ENCODE data around the gene CPED1.
"Not testable (repeated sequence)": the region's sequence is repeated elsewhere in the genome, so short reads cannot be mapped to it uniquely, and the experiment has no call there.

Gene CPED1

GRCh38 chr7:120981117-120981516 is 7.4 kb upstream of the CPED1 start:
- no peak overlapping the region for H3K4me2 ChIP-seq (ENCODE audit: insufficient read depth, low read length, poor library complexity, severe bottlenecking)
- H3K14ac ChIP-seq (ENCODE audit: low read length): no peak overlapping the region
- no CpG with 5 or more reads among the region's 1 CpG for WGBS, 2 donors (ENCODE audit: extremely low coverage in 2 of 2, insufficient read length in 2 of 2, insufficient replicate concordance in 1 of 2)
- no peak for DNase-seq (ENCODE audit: low spot score)
- H3K23ac ChIP-seq (ENCODE audit: low read depth, low read length, poor library complexity): no peak overlapping the region
- H3K4ac ChIP-seq (ENCODE audit: low read length): no peak overlapping the region
- H2AK5ac ChIP-seq (ENCODE audit: low read depth, low read length): no peak overlapping the region
- no peaks in the 10 kb centered on the region for H3K9me3 ChIP-seq (replicated peaks in 1 of 2; ENCODE audit: control insufficient read depth in 2 of 2, insufficient read depth in 1 of 2, low read depth in 1 of 2, low read length in 2 of 2)
- H3K79me1 ChIP-seq (ENCODE audit: low read depth, low read length): no peaks in the 10 kb centered on the region
- H3K18ac ChIP-seq (ENCODE audit: low read length): no peak overlapping the region
- no peaks in the 10 kb centered on the region for H3K4me1 ChIP-seq (ENCODE audit: control insufficient read depth in 2 of 2, insufficient read depth in 1 of 2, low read depth in 1 of 2, low read length in 2 of 2)
- no peak overlapping the region for H3K9ac ChIP-seq (ENCODE audit: low read depth, low read length, poor library complexity)
- no peak overlapping the region for H4K8ac ChIP-seq (ENCODE audit: low read depth, low read length)
- no peak overlapping the region for H2BK15ac ChIP-seq (ENCODE audit: low read length)
- no peak overlapping the region for H3K27ac ChIP-seq (replicated peaks; ENCODE audit: low read length)
- no peak overlapping the region for H2BK12ac ChIP-seq (ENCODE audit: low read length)
- H2BK5ac ChIP-seq (ENCODE audit: low read length): no peak overlapping the region
- H2BK120ac ChIP-seq (ENCODE audit: low read depth, low read length): no peak overlapping the region
- no peak overlapping the region for H2AFZ ChIP-seq (ENCODE audit: low read length)
- H3K36me3 ChIP-seq (replicated peaks in 1 of 2; ENCODE audit: control insufficient read depth in 2 of 2, insufficient read depth in 2 of 2, low read length in 2 of 2): peaks cover 0 to 11% of the 10 kb centered on the region in 2 donors
- H3K4me3 ChIP-seq (ENCODE audit: low read length in 2 of 2): no peak overlapping the region
- H3K27me3 ChIP-seq (ENCODE audit: control insufficient read depth in 3 of 3, insufficient read depth in 3 of 3, low read depth in 1 of 3, low read length in 3 of 3): peaks cover 0 to 3% (median 0%) of the 10 kb centered on the region in 3 experiments
- no peak overlapping the region for H4K91ac ChIP-seq (ENCODE audit: low read depth, low read length, poor library complexity)

GRCh38 chr7:120981888-120982615 is 6.5 kb upstream of the CPED1 start:
- Histone ChIP-seq H3K9ac (ENCODE audit: low read depth, low read length, poor library complexity) (no peak overlapping the region), H2BK5ac (ENCODE audit: low read length) (no peak overlapping the region), H3K27me3 (ENCODE audit: control insufficient read depth in 3 of 3, insufficient read depth in 3 of 3, low read depth in 1 of 3, low read length in 3 of 3) (peaks cover 0 to 3% (median 0%) of the 10 kb centered on the region in 3 experiments), H3K79me1 (ENCODE audit: low read depth, low read length) (no peaks in the 10 kb centered on the region), H3K23ac (ENCODE audit: low read depth, low read length, poor library complexity) (no peak overlapping the region), H2AFZ (ENCODE audit: low read length) (no peak overlapping the region), H4K8ac (ENCODE audit: low read depth, low read length) (no peak overlapping the region), H4K91ac (ENCODE audit: low read depth, low read length, poor library complexity) (no peak overlapping the region), H3K18ac (ENCODE audit: low read length) (no peak overlapping the region), H2BK15ac (ENCODE audit: low read length) (no peak overlapping the region), H3K4me3 (ENCODE audit: low read length in 2 of 2) (no peak overlapping the region), H2AK5ac (ENCODE audit: low read depth, low read length) (no peak overlapping the region), H3K4me2 (ENCODE audit: insufficient read depth, low read length, poor library complexity, severe bottlenecking) (no peak overlapping the region), H3K4me1 (ENCODE audit: control insufficient read depth in 2 of 2, insufficient read depth in 1 of 2, low read depth in 1 of 2, low read length in 2 of 2) (no peaks in the 10 kb centered on the region), H3K27ac (replicated peaks; ENCODE audit: low read length) (no peak overlapping the region), H3K36me3 (replicated peaks in 1 of 2; ENCODE audit: control insufficient read depth in 2 of 2, insufficient read depth in 2 of 2, low read length in 2 of 2) (peaks cover 0 to 1% of the 10 kb centered on the region in 2 donors), H2BK120ac (ENCODE audit: low read depth, low read length) (no peak overlapping the region), H3K4ac (ENCODE audit: low read length) (no peak overlapping the region), H3K9me3 (replicated peaks in 1 of 2; ENCODE audit: control insufficient read depth in 2 of 2, insufficient read depth in 1 of 2, low read depth in 1 of 2, low read length in 2 of 2) (no peaks in the 10 kb centered on the region), H3K14ac (ENCODE audit: low read length) (no peak overlapping the region), H2BK12ac (ENCODE audit: low read length) (no peak overlapping the region)
- DNase-seq (ENCODE audit: low spot score): no peak
- WGBS, 2 donors (ENCODE audit: extremely low coverage in 2 of 2, insufficient read length in 2 of 2, insufficient replicate concordance in 1 of 2): no CpG with 5 or more reads among the region's 4 CpGs

- H3K27me3 ChIP-seq (ENCODE audit: control insufficient read depth in 3 of 3, insufficient read depth in 3 of 3, low read depth in 1 of 3, low read length in 3 of 3); H2AFZ ChIP-seq (ENCODE audit: low read length); H3K18ac ChIP-seq (ENCODE audit: low read length); H2BK12ac ChIP-seq (ENCODE audit: low read length); H3K79me1 ChIP-seq (ENCODE audit: low read depth, low read length); H3K4me1 ChIP-seq (ENCODE audit: control insufficient read depth in 2 of 2, insufficient read depth in 1 of 2, low read depth in 1 of 2, low read length in 2 of 2); H3K14ac ChIP-seq (ENCODE audit: low read length); H2BK5ac ChIP-seq (ENCODE audit: low read length); H3K36me3 ChIP-seq (replicated peaks in 1 of 2; ENCODE audit: control insufficient read depth in 2 of 2, insufficient read depth in 2 of 2, low read length in 2 of 2); H3K23ac ChIP-seq (ENCODE audit: low read depth, low read length, poor library complexity); H3K4ac ChIP-seq (ENCODE audit: low read length); H3K4me3 ChIP-seq (ENCODE audit: low read length in 2 of 2); H3K9me3 ChIP-seq (replicated peaks in 1 of 2; ENCODE audit: control insufficient read depth in 2 of 2, insufficient read depth in 1 of 2, low read depth in 1 of 2, low read length in 2 of 2); H2AK5ac ChIP-seq (ENCODE audit: low read depth, low read length); H3K4me2 ChIP-seq (ENCODE audit: insufficient read depth, low read length, poor library complexity, severe bottlenecking); H2BK120ac ChIP-seq (ENCODE audit: low read depth, low read length); H4K8ac ChIP-seq (ENCODE audit: low read depth, low read length); H2BK15ac ChIP-seq (ENCODE audit: low read length); H3K9ac ChIP-seq (ENCODE audit: low read depth, low read length, poor library complexity); H4K91ac ChIP-seq (ENCODE audit: low read depth, low read length, poor library complexity); DNase-seq (ENCODE audit: low spot score); H3K27ac ChIP-seq (replicated peaks; ENCODE audit: low read length): not testable (repeated sequence)
- WGBS, 2 donors (ENCODE audit: extremely low coverage in 2 of 2, insufficient read length in 2 of 2, insufficient replicate concordance in 1 of 2): no CpG with 5 or more reads among the region's 8 CpGs
Observed at GRCh38 chr7:120983592-120983991, 4.9 kb upstream of the CPED1 start.

GRCh38 chr7:120984406-120984805 is 4.1 kb upstream of the CPED1 start:
- Histone ChIP-seq H4K91ac (ENCODE audit: low read depth, low read length, poor library complexity) (no peak overlapping the region), H3K14ac (ENCODE audit: low read length) (no peak overlapping the region), H3K9ac (ENCODE audit: low read depth, low read length, poor library complexity) (no peak overlapping the region), H3K9me3 (replicated peaks in 1 of 2; ENCODE audit: control insufficient read depth in 2 of 2, insufficient read depth in 1 of 2, low read depth in 1 of 2, low read length in 2 of 2) (no peaks in the 10 kb centered on the region), H2AK5ac (ENCODE audit: low read depth, low read length) (no peak overlapping the region), H3K27ac (replicated peaks; ENCODE audit: low read length) (no peak overlapping the region), H4K8ac (ENCODE audit: low read depth, low read length) (no peak overlapping the region), H2BK12ac (ENCODE audit: low read length) (no peak overlapping the region), H2BK5ac (ENCODE audit: low read length) (no peak overlapping the region), H3K27me3 (ENCODE audit: control insufficient read depth in 3 of 3, insufficient read depth in 3 of 3, low read depth in 1 of 3, low read length in 3 of 3) (peaks cover 0 to 15% (median 3%) of the 10 kb centered on the region in 3 experiments), H2BK120ac (ENCODE audit: low read depth, low read length) (no peak overlapping the region), H3K79me1 (ENCODE audit: low read depth, low read length) (no peaks in the 10 kb centered on the region), H3K23ac (ENCODE audit: low read depth, low read length, poor library complexity) (no peak overlapping the region), H3K4me1 (ENCODE audit: control insufficient read depth in 2 of 2, insufficient read depth in 1 of 2, low read depth in 1 of 2, low read length in 2 of 2) (peaks cover 0 to 6% of the 10 kb centered on the region in 2 donors), H3K18ac (ENCODE audit: low read length) (no peak overlapping the region), H2BK15ac (ENCODE audit: low read length) (no peak overlapping the region), H3K36me3 (replicated peaks in 1 of 2; ENCODE audit: control insufficient read depth in 2 of 2, insufficient read depth in 2 of 2, low read length in 2 of 2) (no peaks in the 10 kb centered on the region), H2AFZ (ENCODE audit: low read length) (no peak overlapping the region), H3K4ac (ENCODE audit: low read length) (no peak overlapping the region), H3K4me2 (ENCODE audit: insufficient read depth, low read length, poor library complexity, severe bottlenecking) (no peak overlapping the region), H3K4me3 (ENCODE audit: low read length in 2 of 2) (no peak overlapping the region)
- no peak for DNase-seq (ENCODE audit: low spot score)
- WGBS, 2 donors (ENCODE audit: extremely low coverage in 2 of 2, insufficient read length in 2 of 2, insufficient replicate concordance in 1 of 2): no CpG with 5 or more reads among the region's 3 CpGs
